Central memory CD8-positive, alpha-beta T cell (primary cell): Measurements from ENCODE around the gene FRAS1.
"Not testable (repeated sequence)": the region's sequence is repeated elsewhere in the genome, so short reads cannot be mapped to it uniquely, and the experiment has no call there.

ENCODE experiments used
- ATAC-seq: fragments of 150-1000 bp; cut with Tn5 transposase; replicated peaks from 2 replicates; pipeline ENCODE4 v1.10.0; 2022; ENCODE audit warnings: mild to moderate bottlenecking, moderate FRiP score, moderate number of reproducible peaks; ENCODE audit not compliant: poor library complexity, severe bottlenecking; ENCODE audit errors: extremely low read depth
- DNase-seq, 2 donors: peaks; one replicate each; pipeline ENCODE4 v3.0.0; 2021; ENCODE audit warnings: low spot score in 2 of 2
- H3K27ac Mint-ChIP-seq: one replicate; pipeline ENCODE4 v1.8.0; 2022; ENCODE audit warnings: low read depth, mild to moderate bottlenecking, moderate library complexity, mixed read lengths
- H3K27me3 Mint-ChIP-seq: one replicate; pipeline ENCODE4 v1.8.0; 2022; ENCODE audit warnings: mixed read lengths
- H3K36me3 Mint-ChIP-seq: one replicate; pipeline ENCODE4 v1.8.0; 2022; ENCODE audit warnings: mild to moderate bottlenecking, moderate library complexity, mixed read lengths; ENCODE audit not compliant: insufficient read depth
- H3K4me1 Mint-ChIP-seq: one replicate; pipeline ENCODE4 v1.8.0; 2022; ENCODE audit warnings: mixed read lengths
- H3K4me3 Mint-ChIP-seq: one replicate; pipeline ENCODE4 v1.8.0; 2022; ENCODE audit warnings: mild to moderate bottlenecking, moderate library complexity, mixed read lengths
- H3K9me3 Mint-ChIP-seq: one replicate; pipeline ENCODE4 v1.8.0; 2022; ENCODE audit warnings: mixed read lengths

FRAS1 gene

GRCh38 chr4:78092850-78093249 is 35.7 kb downstream of the FRAS1 start:
- no peaks in the 10 kb centered on the region for H3K4me1 Mint-ChIP-seq
- ATAC-seq = no peak
- H3K27me3 Mint-ChIP-seq = peaks cover 11% of the 10 kb centered on the region

DNA sequence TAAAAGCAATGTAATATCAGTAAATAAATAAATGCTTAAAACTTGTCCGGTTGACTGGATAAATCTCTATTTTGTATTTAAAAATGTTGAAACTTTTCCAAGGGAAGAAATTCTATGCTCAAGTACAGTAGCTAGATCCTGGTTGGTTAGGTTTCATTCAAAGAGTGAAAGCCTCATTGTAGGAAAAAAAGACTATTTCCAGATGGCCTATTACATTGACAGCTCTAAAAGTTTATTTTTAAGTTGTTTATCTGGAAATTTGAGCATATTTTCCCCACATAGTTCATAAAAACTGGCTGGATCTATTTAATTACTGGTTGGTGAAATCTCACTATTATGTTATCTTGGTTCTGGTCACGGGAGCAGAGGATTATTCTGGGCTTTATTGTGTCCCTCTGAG is 38.0 kb downstream of the FRAS1 start:
- H3K27ac Mint-ChIP-seq = no peak overlapping the region
- no peak overlapping the region for H3K4me3 Mint-ChIP-seq
- no peaks in the 10 kb centered on the region for H3K36me3 Mint-ChIP-seq
- peaks cover 11% of the 10 kb centered on the region for H3K27me3 Mint-ChIP-seq
- ATAC-seq (no peak), DNase-seq (no peak)
- no peaks in the 10 kb centered on the region for H3K4me1 Mint-ChIP-seq
- no peaks in the 10 kb centered on the region for H3K9me3 Mint-ChIP-seq

More at GRCh38 chr4:78092850-78093249, 35.7 kb downstream of the FRAS1 start:
- Mint-ChIP-seq H3K27ac (no peak overlapping the region), H3K36me3 (no peaks in the 10 kb centered on the region), H3K4me3 (no peak overlapping the region), H3K9me3 (no peaks in the 10 kb centered on the region)
- DNase-seq = no peak

DNA sequence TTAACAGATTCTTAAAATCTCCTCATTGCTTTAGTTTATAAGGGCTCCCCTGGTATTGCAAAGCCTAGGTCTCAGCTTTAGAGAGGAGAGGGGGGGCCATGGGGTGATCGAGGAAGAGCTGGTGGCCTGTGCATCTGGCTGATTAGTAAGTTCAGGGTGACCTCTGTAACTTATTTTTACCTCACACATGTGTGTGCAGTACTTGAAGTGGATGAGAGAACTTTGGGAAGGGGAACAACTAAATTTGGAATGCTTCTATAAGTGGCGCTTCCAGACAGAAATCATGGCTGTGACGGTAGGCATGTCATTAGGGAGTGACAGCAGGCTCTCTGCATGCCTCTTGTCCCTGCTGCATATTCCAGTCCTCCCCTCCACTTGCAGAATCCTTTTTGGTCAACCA is 41.9 kb downstream of the FRAS1 start:
- no peak overlapping the region for H3K27ac Mint-ChIP-seq
- DNase-seq = no peak
- no peaks in the 10 kb centered on the region for H3K36me3 Mint-ChIP-seq
- ATAC-seq = no peak
- H3K27me3 Mint-ChIP-seq = no peaks in the 10 kb centered on the region
- no peaks in the 10 kb centered on the region for H3K9me3 Mint-ChIP-seq
- H3K4me1 Mint-ChIP-seq = no peaks in the 10 kb centered on the region
- H3K4me3 Mint-ChIP-seq = no peak overlapping the region

- H3K9me3 Mint-ChIP-seq = peaks cover 3% of the 10 kb centered on the region
- H3K4me3 Mint-ChIP-seq = no peak overlapping the region
- H3K4me1 Mint-ChIP-seq = no peaks in the 10 kb centered on the region
- H3K27me3 Mint-ChIP-seq = peaks cover 6% of the 10 kb centered on the region
- H3K27ac Mint-ChIP-seq = no peak overlapping the region
- no peaks in the 10 kb centered on the region for H3K36me3 Mint-ChIP-seq
- ATAC-seq = no peak
- no peak for DNase-seq
These were observed 42.9 kb downstream of the FRAS1 start for GRCh38 chr4:78100060-78100459.

- H3K4me3 Mint-ChIP-seq = no peak overlapping the region
- H3K9me3 Mint-ChIP-seq = peaks cover under 1% of the 10 kb centered on the region
- no peaks in the 10 kb centered on the region for H3K27me3 Mint-ChIP-seq
- ATAC-seq (no peak), DNase-seq (no peak)
- no peaks in the 10 kb centered on the region for H3K36me3 Mint-ChIP-seq
- no peak overlapping the region for H3K27ac Mint-ChIP-seq
- no peaks in the 10 kb centered on the region for H3K4me1 Mint-ChIP-seq
These were observed 62.6 kb downstream of the FRAS1 start for GRCh38 chr4:78119698-78120097.

DNA sequence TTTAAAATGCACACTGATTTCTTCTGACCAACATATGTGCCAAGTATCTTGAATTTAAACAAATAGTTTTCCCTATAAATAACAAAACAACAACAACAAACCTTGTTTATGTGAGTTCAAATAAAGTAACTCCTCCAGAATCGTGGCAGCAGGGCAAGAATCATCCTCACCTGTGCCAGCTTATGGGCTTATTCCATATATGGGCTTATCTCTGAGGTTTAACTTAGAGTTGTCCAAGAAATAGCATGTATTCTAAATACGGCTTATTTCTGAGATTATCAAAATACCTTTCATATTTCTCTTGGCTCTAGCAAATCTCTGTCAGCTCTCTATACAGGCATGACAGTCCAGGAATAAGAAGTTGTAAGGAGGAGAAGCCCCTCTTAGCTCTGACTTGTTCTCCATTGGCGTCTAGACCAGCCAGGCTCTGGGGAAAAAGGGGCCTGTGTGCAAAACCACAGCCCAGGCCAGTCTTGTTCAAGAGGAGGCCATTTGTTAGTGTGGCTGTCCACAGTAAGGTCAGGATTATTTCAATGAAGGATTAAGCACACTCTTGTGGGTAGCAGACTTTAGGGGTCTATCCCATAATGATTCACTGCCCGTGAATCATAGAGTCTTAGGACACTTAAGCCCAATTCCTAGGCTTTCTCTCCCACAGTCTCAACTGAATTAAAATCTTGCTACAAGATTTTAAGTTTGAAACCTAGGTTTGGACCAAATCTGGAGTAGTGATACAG is 63.2 kb downstream of the FRAS1 start:
- ATAC-seq = no peak
- no peaks in the 10 kb centered on the region for H3K27me3 Mint-ChIP-seq

GRCh38 chr4:78121338-78121904 is 64.3 kb downstream of the FRAS1 start:
- DNase-seq = no peak
- no peak for ATAC-seq
- no peaks in the 10 kb centered on the region for H3K4me1 Mint-ChIP-seq
- peaks cover 5% of the 10 kb centered on the region for H3K9me3 Mint-ChIP-seq
- H3K27me3 Mint-ChIP-seq = no peaks in the 10 kb centered on the region
- no peaks in the 10 kb centered on the region for H3K36me3 Mint-ChIP-seq
- no peak overlapping the region for H3K4me3 Mint-ChIP-seq
- H3K27ac Mint-ChIP-seq = no peak overlapping the region

More for the DNA sequence above, 63.2 kb downstream of the FRAS1 start:
- no peaks in the 10 kb centered on the region for H3K36me3 Mint-ChIP-seq
- H3K4me3 Mint-ChIP-seq = no peak overlapping the region
- peaks cover 5% of the 10 kb centered on the region for H3K9me3 Mint-ChIP-seq
- H3K27ac Mint-ChIP-seq = no peak overlapping the region
- DNase-seq = no peak
- H3K4me1 Mint-ChIP-seq = no peaks in the 10 kb centered on the region

DNA sequence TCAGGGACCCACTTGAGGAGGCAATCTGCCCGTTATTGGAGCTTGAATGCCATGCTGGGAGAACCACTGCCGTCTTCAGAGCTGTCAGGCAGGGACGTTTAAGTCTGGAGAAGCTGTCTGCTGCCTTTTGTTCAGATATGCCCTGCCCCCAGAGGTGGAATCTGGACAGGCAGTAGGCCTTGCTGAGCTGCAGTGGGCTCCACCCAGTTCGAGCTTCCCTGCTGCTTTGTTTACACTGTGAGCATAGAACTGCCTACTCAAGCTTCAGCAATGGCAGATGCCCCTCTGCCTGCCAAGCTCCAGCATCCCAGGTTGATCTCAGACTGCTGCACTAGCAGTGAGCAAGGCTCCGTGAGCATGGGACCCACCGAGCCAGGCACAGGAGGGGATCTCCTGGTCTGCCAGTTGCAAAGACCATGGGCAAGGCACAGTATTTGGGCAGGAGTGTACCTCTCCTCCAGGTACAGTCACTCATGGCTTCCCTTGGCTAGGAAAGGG is 68.8 kb downstream of the FRAS1 start:
- H3K4me1 Mint-ChIP-seq, H3K4me3 Mint-ChIP-seq, H3K36me3 Mint-ChIP-seq, H3K27ac Mint-ChIP-seq, DNase-seq, ATAC-seq: not testable (repeated sequence)
- H3K9me3 Mint-ChIP-seq = peaks cover 11% of the 10 kb centered on the region
- H3K27me3 Mint-ChIP-seq = peaks cover 11% of the 10 kb centered on the region

- no peak overlapping the region for H3K4me3 Mint-ChIP-seq
- DNase-seq = no peak
- peaks cover 11% of the 10 kb centered on the region for H3K9me3 Mint-ChIP-seq
These were observed 72.4 kb downstream of the FRAS1 start for GRCh38 chr4:78129383-78130108.

DNA sequence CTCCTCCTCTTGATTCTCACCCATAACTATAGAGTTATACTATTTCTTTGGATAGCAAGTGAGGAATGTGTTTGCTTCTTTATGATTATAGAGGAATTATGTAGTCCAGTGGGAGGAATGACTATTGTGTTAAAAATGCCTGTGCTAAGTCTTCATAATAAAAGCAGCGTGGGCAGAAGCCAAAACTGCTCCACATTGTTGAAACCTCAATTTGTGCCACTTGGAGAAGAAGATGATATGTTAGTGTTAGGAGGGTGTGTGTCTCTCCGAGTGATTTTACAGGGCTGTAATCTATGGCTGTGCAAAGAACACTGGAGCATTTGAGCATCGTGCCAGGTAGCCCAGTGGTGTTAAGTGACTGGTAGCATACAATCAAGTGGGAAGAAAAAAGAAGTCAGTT is 74.3 kb downstream of the FRAS1 start:
- Mint-ChIP-seq H3K4me1 (no peaks in the 10 kb centered on the region), H3K27ac (no peak overlapping the region), H3K36me3 (no peaks in the 10 kb centered on the region), H3K9me3 (peaks cover 5% of the 10 kb centered on the region), H3K27me3 (peaks cover 38% of the 10 kb centered on the region), H3K4me3 (no peak overlapping the region)
- DNase-seq (no peak), ATAC-seq (no peak)

More at GRCh38 chr4:78129383-78130108, 72.4 kb downstream of the FRAS1 start:
- no peaks in the 10 kb centered on the region for H3K4me1 Mint-ChIP-seq
- no peaks in the 10 kb centered on the region for H3K36me3 Mint-ChIP-seq
- ATAC-seq = no peak
- peaks cover 31% of the 10 kb centered on the region for H3K27me3 Mint-ChIP-seq
- H3K27ac Mint-ChIP-seq = no peak overlapping the region

GRCh38 chr4:78136109-78137081 is 79.3 kb downstream of the FRAS1 start:
- Mint-ChIP-seq H3K36me3 (no peaks in the 10 kb centered on the region), H3K4me3 (no peak overlapping the region), H3K27ac (no peak overlapping the region), H3K4me1 (no peaks in the 10 kb centered on the region), H3K27me3 (peaks cover 46% of the 10 kb centered on the region), H3K9me3 (no peaks in the 10 kb centered on the region)
- ATAC-seq (no peak), DNase-seq (no peak)

- no peak overlapping the region for H3K4me3 Mint-ChIP-seq
- DNase-seq (no peak), ATAC-seq (no peak)
- H3K27ac Mint-ChIP-seq = no peak overlapping the region
- no peaks in the 10 kb centered on the region for H3K36me3 Mint-ChIP-seq
- H3K27me3 Mint-ChIP-seq = peaks cover 45% of the 10 kb centered on the region
- no peaks in the 10 kb centered on the region for H3K4me1 Mint-ChIP-seq
- H3K9me3 Mint-ChIP-seq = no peaks in the 10 kb centered on the region
These were observed 80.4 kb downstream of the FRAS1 start for GRCh38 chr4:78137532-78137931.
